Esophagus squamous epithelium (tissue), 5 donors: ENCODE results near the gene ROPN1L. TPM values are rescaled to one million over a fixed set of nuclear protein-coding genes. Genes with fewer than 3 reads are reported as not detected.

Source experiments
- DNase-seq: peaks from one replicate; lab custom pipeline; 2025; lab: John Stamatoyannopoulos, UW
- H3K27ac ChIP-seq, 4 donors: fragments of 200-600 bp; sonication (generic); one replicate each; pipeline ENCODE4 v1.5.1; 2016 to 2019; ENCODE audit warnings: mild to moderate bottlenecking in 1 of 4
- H3K27me3 ChIP-seq, 4 donors: fragments of 200-600 bp; sonication (generic); 1 replicate in 3 of 4; 2 replicates in 1 of 4; pipeline versions ENCODE4 v1.5.1 to v1.6.0; 2017 to 2021; ENCODE audit warnings: antibody characterized with exemption in 1 of 4
- H3K36me3 ChIP-seq, 3 donors: fragments of 200-600 bp; sonication (generic); one replicate each; pipeline ENCODE4 v1.5.1; 2016 to 2019
- H3K4me1 ChIP-seq, 3 donors: fragments of 200-600 bp; sonication (generic); one replicate each; pipeline ENCODE4 v1.5.1; 2017 to 2019
- H3K4me3 ChIP-seq, 4 donors: fragments of 200-600 bp; sonication (generic); 1 replicate in 3 of 4; 2 replicates in 1 of 4; pipeline ENCODE4 v1.5.1; 2016 to 2019; ENCODE audit warnings: mild to moderate bottlenecking in 2 of 4, moderate library complexity in 1 of 4
- H3K9me3 ChIP-seq, 3 donors: fragments of 200-600 bp; sonication (generic); one replicate each; pipeline ENCODE4 v1.5.1; 2016 to 2019
- CTCF ChIP-seq, 6 experiments: fragments of 450-650 bp in 4 of 6; fragments of 200-600 bp in 2 of 6; sonication (generic) in 2 of 6; IDR thresholded peaks; one replicate each; pipeline ENCODE4 v1.5.1; 2016 to 2019; ENCODE audit warnings: antibody characterized with exemption in 6 of 6, mild to moderate bottlenecking in 4 of 6, moderate library complexity in 4 of 6
- POLR2A ChIP-seq, 4 donors: fragments of 450-650 bp; IDR thresholded peaks; one replicate each; pipeline ENCODE4 v1.6.1; 2017; ENCODE audit warnings: antibody characterized with exemption in 4 of 4, mild to moderate bottlenecking in 4 of 4, moderate library complexity in 3 of 4
- WGBS, 2 donors: methylation state at CpG; one replicate each; pipeline ENCODE4 v1.1.5; 2018; 5-methylcytosine and 5-hydroxymethylcytosine counted together
- intact Hi-C: fragments of 100-400 bp; cut with DNase I; formaldehyde crosslinking; loops from one replicate; pipeline ENCODE4 v1.15.0; 2022
- total RNA-seq, 4 donors: library from RNA; depleted of rRNA; stranded (reverse); fragments of >200 nt; gene quantifications; one replicate each; pipeline ENCODE4 v1.1.0, GENCODE V29; 2016
- donor health status: DM: yes; HTN: yes; CAD: no.

The ROPN1L gene
- total RNA-seq, 4 donors from 2014 or later, result 0.38 TPM; not detected in 3

GRCh38 chr5:10400411-10400810, 41.3 kb upstream of the ROPN1L start:
- no peaks in the 10 kb centered on the region for H3K9me3 ChIP-seq
- peaks cover 2 to 100% (median 16%) of the 10 kb centered on the region in 3 donors for H3K36me3 ChIP-seq
- intact Hi-C loops, result loop anchor here (10.0 kb wide), 1 partner anchor 116 kb away; no protein-coding TSS in a partner anchor
- H3K4me1 ChIP-seq, result no peaks in the 10 kb centered on the region
- H3K27ac ChIP-seq, result peak overlapping the region in 2 of 4 donors; percentile 23 to 40
- no peak for DNase-seq
- no peak overlapping the region for H3K4me3 ChIP-seq
- H3K27me3 ChIP-seq, result no peaks in the 10 kb centered on the region
- TF ChIP-seq POLR2A (IDR thresholded peaks at IDR 0.05) (no peak), CTCF (IDR thresholded peaks at IDR 0.05) (no peak)
- 90 to 94% methylated on average over 2 of the region's 2 CpGs for WGBS, 2 donors

- H3K4me1 ChIP-seq, result no peaks in the 10 kb centered on the region
- TF ChIP-seq CTCF (IDR thresholded peaks at IDR 0.05) (no peak), POLR2A (IDR thresholded peaks at IDR 0.05) (no peak)
- intact Hi-C loops, result loop anchor here (10.0 kb wide), 1 partner anchor 116 kb away; no protein-coding TSS in a partner anchor
- WGBS, 2 donors, result 57 to 70% methylated on average over 3 of the region's 3 CpGs
- no peak overlapping the region for H3K4me3 ChIP-seq
- H3K27me3 ChIP-seq, result no peaks in the 10 kb centered on the region
- H3K27ac ChIP-seq, result peak overlapping the region in 2 of 4 donors; percentile 23 to 40
- H3K36me3 ChIP-seq, result peaks cover 0 to 100% (median 16%) of the 10 kb centered on the region in 3 donors
- H3K9me3 ChIP-seq, result no peaks in the 10 kb centered on the region
- DNase-seq, result no peak
Observed at GRCh38 chr5:10400831-10401230, 40.8 kb upstream of the ROPN1L start.

GRCh38 chr5:10401498-10401897, 40.2 kb upstream of the ROPN1L start:
- Histone ChIP-seq H3K36me3 (peaks cover 3 to 100% (median 16%) of the 10 kb centered on the region in 3 donors), H3K27ac (peak overlapping the region in 1 of 4 donors; percentile 5), H3K4me3 (no peak overlapping the region), H3K27me3 (no peaks in the 10 kb centered on the region), H3K9me3 (no peaks in the 10 kb centered on the region), H3K4me1 (no peaks in the 10 kb centered on the region)
- 79 to 89% methylated on average over 1 of the region's 1 CpG for WGBS, 2 donors
- DNase-seq, result no peak
- TF ChIP-seq POLR2A (IDR thresholded peaks at IDR 0.05) (no peak), CTCF (IDR thresholded peaks at IDR 0.05) (no peak)
- intact Hi-C loops, result loop anchor here (10.0 kb wide), 1 partner anchor 117 kb away; no protein-coding TSS in a partner anchor

- Histone ChIP-seq H3K4me1 (no peaks in the 10 kb centered on the region), H3K27me3 (no peaks in the 10 kb centered on the region), H3K4me3 (no peak overlapping the region), H3K36me3 (peaks cover 8 to 100% (median 20%) of the 10 kb centered on the region in 3 donors), H3K9me3 (no peaks in the 10 kb centered on the region), H3K27ac (no peak overlapping the region)
- whole genome bisulfite sequencing, 2 donors, result 87 to 100% methylated on average over 1 of the region's 1 CpG
- intact Hi-C loops, result loop anchor here (10.0 kb wide), 1 partner anchor 119 kb away; no protein-coding TSS in a partner anchor
- TF ChIP-seq CTCF (IDR thresholded peaks at IDR 0.05) (no peak), POLR2A (IDR thresholded peaks at IDR 0.05) (no peak)
- no peak for DNase-seq
Observed at GRCh38 chr5:10403829-10404228, 37.9 kb upstream of the ROPN1L start.

- Histone ChIP-seq H3K4me3 (no peak overlapping the region), H3K27me3 (no peaks in the 10 kb centered on the region), H3K36me3 (peaks cover 20 to 100% (median 22%) of the 10 kb centered on the region in 3 donors), H3K27ac (no peak overlapping the region), H3K9me3 (no peaks in the 10 kb centered on the region), H3K4me1 (no peaks in the 10 kb centered on the region)
- intact Hi-C loops, result loop anchor here (10.0 kb wide), 1 partner anchor 122 kb away; no protein-coding TSS in a partner anchor
- 56 to 71% methylated on average over 3 of the region's 3 CpGs for WGBS, 2 donors
- TF ChIP-seq POLR2A (IDR thresholded peaks at IDR 0.05) (no peak), CTCF (IDR thresholded peaks at IDR 0.05) (no peak)
- DNase-seq, result no peak
Observed at GRCh38 chr5:10406651-10407050, 35.0 kb upstream of the ROPN1L start.
